Ramos (cell line): ENCODE measurements around the gene DENR.
"Not testable (repeated sequence)": the region's sequence is repeated elsewhere in the genome, so short reads cannot be mapped to it uniquely, and the experiment has no call there.

Experiments used
- in situ Hi-C: fragments of 300-500 bp; cut with MboI; formaldehyde crosslinking; loops from one replicate; pipeline ENCODE4 v1.14.3; 2022; ENCODE audit warnings: low sequenced_read_pairs; ENCODE audit not compliant: unreplicated experiment

Gene DENR

DNA sequence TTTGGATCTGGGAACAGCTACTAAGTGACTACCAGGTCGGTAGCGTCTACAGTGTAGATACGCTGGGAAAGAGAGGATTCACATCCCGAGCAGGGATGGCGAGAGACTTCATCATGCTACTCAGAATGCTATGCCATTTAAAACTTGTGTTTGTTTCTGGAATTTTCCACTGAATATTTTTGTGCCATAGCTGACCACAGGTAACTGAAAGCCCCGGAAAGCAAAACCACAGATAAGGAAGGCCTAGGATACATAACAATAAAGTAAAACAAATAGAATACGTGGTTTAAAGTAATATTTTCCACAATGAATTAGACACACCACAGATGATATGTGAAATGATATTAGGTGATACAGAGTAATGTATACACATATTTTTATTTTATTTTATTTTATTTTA, 14.1 kb upstream of the DENR start:
- in situ Hi-C loops: no loop called here

DNA sequence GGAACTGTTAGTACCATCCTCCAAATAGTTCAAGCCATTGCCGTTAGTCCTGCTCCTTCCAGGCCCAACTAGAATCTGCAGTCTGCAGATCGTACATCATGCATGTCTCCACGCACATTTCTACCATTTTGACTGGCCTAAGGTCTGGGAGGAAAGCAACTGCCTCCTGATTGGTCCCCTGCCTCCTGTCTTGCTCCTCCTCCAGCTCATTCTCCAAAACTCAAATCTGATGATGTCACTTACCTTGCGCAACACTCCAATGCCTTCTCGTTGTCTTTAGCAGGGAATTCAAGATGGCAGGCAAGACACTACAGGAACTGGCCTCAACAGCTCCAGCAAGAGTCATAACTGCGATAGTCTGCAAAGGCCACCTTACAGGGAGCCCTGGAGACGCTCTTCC, 12.3 kb upstream of the DENR start:
- in situ Hi-C loops: no loop called here

DNA sequence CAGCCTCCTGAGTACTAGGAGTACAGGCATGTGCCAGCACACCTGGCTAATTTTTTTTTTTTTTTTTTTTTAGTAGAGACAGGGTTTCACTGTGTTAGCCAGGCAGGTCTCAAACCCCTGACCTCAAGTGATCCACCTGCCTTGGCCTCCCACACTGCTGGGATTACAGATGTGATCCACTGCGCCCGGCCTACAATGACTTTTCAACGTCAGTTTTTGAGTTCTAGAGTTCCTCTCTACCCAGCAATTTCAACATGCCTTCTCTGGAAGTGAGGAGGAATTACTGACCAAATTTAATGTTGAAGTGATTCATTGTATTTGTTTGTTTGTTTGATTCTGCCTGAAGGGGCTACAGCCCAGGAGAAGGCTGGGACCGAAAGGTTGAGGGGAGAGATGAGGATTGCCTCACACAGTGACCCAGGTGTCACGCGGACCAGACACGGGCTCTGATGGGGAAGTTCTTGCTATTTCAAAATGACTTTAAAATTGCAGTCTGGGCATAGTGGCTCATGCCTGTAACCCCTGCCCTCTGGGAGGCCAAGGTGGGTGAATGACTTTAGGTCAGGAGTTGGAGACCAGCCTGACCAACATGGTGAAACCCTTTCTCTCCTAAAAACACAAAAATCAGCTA, 8.6 kb upstream of the DENR start:
- in situ Hi-C loops: no loop called here

DNA sequence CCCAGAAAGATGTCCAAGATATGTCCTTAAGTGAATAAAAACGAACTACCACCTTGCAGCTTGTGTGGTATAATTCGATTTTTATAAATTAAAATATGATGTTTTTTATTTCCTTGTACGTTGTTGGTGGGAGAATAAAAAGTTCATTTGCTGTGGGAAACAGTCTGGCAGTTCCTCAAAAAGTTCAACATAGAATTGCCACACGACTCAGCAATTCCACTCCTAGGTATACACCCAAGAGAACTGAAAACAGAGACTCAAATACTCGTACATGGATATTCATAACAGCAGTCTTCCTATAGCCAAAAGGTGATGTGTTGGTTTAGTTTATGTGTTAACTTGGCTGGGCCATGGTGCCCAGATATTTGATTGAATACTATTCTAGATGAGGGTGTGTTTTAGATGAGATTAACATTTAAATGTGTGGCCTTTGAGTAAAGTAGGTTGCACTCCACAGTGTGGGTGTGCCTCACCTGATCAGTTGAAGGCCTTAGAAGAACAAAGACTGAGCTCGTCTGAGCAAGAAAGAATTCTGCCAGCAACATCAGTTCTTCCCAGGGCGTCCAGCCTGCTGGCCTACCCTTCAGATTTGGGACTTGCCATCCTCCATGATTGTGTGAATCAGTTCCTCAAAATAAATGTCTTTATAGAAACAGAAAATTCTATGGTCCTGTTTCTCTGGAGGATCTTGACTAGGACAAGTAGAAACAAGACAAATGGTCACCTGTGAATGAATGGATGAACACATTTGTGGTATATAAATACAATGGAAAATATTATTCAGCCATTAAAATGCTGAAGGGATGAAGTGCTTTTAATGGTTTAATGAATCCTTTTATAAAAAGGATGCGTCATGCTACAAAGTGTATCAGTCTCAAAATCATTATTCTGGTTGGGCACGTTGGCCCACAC, 5.1 kb upstream of the DENR start:
- in situ Hi-C loops: no loop called here

- in situ Hi-C loops: no loop called here
Measured at GRCh38 chr12:122749569-122750332, 2.9 kb upstream of the DENR start.

DNA sequence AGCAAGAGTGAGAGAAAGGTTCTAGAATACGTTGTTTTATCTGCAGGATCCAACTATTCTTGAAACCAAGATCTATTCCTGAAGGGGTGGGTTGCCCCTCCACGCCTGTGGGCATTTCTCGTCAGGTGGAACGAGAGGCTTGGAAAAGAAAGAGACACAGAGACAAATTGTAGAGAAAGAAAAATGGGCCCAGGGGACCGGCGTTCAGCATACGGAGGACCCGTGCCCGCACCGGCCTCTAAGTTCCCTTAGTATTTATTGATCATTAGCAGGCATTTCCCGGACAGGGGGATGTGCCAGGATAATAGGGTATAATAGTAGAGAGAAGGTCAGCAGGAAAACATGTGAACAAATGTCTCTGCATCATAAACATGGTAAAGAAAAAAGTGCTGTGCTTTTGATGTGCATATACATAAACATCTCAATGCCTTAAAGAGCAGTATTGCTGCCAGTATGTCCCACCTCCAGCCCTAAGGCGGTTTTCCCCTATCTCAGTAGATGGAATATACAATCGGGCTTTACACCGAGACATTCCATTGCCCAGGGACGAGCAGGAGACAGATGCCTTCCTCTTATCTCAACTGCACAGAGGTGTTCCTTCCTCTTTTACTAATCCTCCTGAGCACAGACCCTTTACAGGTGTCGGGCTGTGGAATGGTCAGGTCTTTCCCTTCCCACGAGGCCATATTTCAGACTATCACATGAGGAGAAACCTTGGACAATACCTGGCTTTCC, 1.7 kb upstream of the DENR start:
- in situ Hi-C loops: not testable (repeated sequence)

DNA sequence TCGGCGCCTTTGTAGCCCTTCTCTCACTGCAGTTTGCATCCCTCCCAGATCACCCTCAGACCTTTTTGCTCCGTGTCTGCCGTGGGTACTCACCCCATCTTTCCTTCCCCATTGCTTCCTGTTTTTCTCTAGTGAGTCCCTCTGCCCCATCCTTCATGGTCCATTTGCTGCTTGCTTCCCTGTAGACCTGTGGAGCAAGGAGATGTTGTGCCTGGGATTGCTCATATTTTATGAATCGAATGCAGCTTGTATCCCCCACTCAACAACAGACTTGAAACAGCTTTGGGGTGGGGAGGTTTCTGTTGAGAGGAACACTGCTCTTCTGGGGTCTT, 661 bp downstream of the DENR start:
- in situ Hi-C loops: no loop called here

GRCh38 chr12:122754790-122755189, 2.2 kb downstream of the DENR start:
- in situ Hi-C loops: no loop called here

DNA sequence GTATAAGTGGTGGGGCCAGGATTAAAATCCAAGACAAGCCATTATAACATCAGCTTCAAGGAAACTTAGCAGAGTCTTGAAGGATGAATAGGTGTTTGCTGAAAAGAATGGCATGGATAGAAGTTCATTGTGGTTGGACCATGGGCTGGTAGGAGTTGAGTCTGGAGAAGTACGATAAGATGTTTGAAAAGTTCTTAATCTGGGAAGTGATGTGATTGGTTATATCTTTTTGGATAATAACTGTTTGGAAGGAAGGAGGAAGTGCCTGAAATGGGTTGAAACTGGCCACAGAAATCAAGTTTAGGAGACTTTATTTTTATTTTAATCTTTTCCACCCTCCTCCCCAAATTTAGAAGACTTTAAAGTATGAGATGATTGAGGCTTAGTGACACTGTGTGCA, 4.9 kb downstream of the DENR start:
- in situ Hi-C loops: no loop called here

DNA sequence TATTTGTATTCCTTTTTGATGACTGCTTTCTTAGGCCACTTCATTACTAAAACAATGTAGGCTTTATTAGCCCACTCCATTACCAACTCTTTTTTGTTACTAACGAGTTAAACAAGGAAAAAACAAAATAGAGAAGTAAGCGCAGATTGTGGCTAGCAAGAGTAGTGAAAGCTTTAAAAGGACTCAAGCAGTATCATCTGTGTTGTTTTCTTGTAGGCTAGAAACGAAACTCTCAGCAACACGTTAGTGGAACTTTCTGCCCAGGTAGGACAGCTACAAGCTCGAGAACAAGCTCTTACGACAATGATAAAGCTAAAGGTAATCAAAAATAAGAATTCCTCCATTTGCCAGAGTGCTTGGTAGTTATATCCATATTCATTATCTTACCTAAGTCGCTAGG, 32.9 kb downstream of the DENR start:
- in situ Hi-C loops: no loop called here

DNA sequence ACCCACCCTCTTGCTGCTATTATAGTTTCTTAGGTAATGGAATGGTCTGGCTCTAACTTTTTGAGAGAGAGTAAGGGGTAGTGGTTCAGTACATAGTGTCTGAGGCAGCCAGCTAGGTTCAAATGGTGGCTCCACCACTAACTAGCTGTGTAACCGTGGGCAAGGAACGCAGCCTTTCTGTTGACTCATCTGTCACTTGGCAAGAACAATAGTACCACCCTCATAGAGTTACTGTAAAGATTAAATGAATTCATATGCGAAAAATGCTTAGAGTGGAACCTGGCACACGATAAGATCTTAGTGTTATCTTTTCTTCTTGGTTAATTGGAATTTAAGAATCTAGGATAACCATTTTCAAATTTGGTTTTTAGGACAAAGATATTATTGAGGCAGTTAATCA, 35.8 kb downstream of the DENR start:
- in situ Hi-C loops: no loop called here

DNA sequence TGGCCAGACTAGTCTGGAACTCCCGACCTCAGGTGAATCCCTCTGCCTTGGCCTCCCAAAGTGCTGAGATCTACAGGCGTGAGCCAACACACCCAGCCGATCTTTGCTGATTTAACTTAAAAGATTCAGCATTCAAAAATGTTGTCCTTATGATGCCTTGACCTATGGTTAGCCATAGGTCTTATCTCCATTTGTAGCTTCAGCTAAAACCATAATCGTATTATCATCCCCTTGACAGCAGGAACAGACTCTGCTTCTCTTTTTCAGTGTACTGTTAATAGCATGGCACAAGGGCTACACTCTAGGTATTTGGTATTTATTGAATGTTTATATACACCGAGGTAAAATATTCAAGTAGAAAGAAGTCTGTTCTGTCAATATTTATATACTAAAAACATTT, 37.0 kb downstream of the DENR start:
- in situ Hi-C loops: loop anchor here (5.0 kb wide), 2 partner anchors 63 to 163 kb away; no protein-coding TSS in a partner anchor

DNA sequence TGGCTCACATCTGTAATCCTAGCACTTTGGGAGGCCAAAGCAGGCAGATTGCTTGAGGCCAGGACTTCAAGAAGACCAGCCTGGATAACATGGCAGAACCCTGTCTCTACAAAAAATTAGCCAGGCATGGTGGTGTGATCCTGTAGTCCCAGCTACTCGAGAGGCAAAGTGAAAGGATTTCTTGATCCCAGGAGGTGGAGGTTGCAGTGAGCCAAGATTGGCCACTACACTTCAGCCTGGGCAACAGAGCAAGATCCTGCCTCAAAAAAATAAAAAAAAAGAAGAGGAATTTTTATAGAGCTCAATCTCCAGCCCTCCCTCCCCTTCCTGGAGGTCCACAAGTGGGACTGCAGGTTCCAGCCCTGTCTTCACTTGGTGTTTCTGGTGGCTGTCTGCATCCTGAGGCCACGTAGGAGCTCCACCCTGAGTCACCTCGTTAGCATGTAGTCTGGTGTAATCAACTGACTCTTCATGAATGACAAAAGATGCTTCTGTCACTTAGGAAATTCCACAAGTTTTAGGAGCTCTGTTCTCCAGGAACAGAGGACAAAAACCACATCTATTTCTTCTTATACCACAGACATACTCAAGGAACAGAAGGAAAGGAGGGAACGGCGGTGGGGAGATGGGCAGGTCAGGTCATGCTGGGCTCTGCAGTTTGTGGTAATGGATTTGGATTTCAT, 37.9 kb downstream of the DENR start:
- in situ Hi-C loops: loop anchor here (5.0 kb wide), 2 partner anchors 62 to 162 kb away; no protein-coding TSS in a partner anchor

GRCh38 chr12:122793685-122794106, 41.1 kb downstream of the DENR start:
- in situ Hi-C loops: loop anchor here (5.0 kb wide), 2 partner anchors 59 to 159 kb away; no protein-coding TSS in a partner anchor

DNA sequence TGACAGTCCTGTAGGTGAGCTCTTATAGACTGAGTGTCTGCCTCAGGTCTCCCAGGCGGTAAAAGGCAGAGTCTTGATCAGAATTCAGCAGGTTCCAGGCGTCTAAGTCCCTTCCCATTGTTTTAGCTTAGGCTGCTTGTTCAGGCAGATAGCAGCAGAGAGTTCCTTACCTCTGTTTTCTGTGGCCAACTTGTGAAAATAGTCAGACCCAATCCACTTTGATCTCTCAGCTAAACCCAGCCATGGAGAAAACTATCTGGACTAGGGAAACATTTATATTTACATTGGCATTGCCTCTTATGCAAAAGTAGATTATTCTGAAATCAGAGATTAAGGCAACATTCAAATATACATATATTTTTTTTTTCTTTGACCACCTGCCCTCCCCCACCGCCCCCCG, 43.2 kb downstream of the DENR start:
- in situ Hi-C loops: no loop called here

- in situ Hi-C loops: no loop called here
Measured at GRCh38 chr12:122799641-122800243, 47.1 kb downstream of the DENR start.

GRCh38 chr12:122803937-122804336, 51.3 kb downstream of the DENR start:
- in situ Hi-C loops: no loop called here

GRCh38 chr12:122804957-122805356, 52.3 kb downstream of the DENR start:
- in situ Hi-C loops: not testable (repeated sequence)

- in situ Hi-C loops: no loop called here
Measured at GRCh38 chr12:122807651-122808050, 55.0 kb downstream of the DENR start.
